Endodermal cell (in vitro differentiated cells): ENCODE measurements around the gene TSC2. TPM values are rescaled to one million over a fixed set of nuclear protein-coding genes. Genes with fewer than 3 reads are reported as not detected.

ENCODE experiments used
- DNase-seq: peaks from one replicate; pipeline ENCODE4 v3.0.0-alpha.2; 2017
- H3K27ac ChIP-seq: 2 replicates; pipeline ENCODE4 v1.5.1; 2013; ENCODE audit warnings: mild to moderate bottlenecking, low read depth, low read length, moderate library complexity
- H3K27me3 ChIP-seq: 2 replicates; pipeline ENCODE4 v1.6.1; 2013; ENCODE audit warnings: mild to moderate bottlenecking, low read length, moderate library complexity; ENCODE audit not compliant: insufficient read depth, control insufficient read depth, poor library complexity, severe bottlenecking
- H3K36me3 ChIP-seq: 2 replicates; pipeline ENCODE4 v1.7.0; 2013; ENCODE audit warnings: mild to moderate bottlenecking, low read length, moderate library complexity; ENCODE audit not compliant: control insufficient read depth, insufficient read depth
- H3K4me1 ChIP-seq: one replicate; pipeline ENCODE4 v1.7.0; 2013; ENCODE audit warnings: low read length; ENCODE audit not compliant: control insufficient read depth, insufficient read depth
- H3K4me3 ChIP-seq: 2 replicates; pipeline ENCODE4 v1.5.1; 2013; ENCODE audit warnings: mild to moderate bottlenecking, low read length, moderate library complexity
- H3K9ac ChIP-seq: 2 replicates; pipeline ENCODE4 v1.6.1; 2013; ENCODE audit warnings: mild to moderate bottlenecking, low read length, moderate library complexity; ENCODE audit not compliant: poor library complexity, severe bottlenecking; ENCODE audit errors: extremely low read depth
- H3K9me3 ChIP-seq: 2 replicates; pipeline ENCODE4 v1.6.1; 2013; ENCODE audit warnings: mild to moderate bottlenecking, low read length, moderate library complexity; ENCODE audit not compliant: control insufficient read depth
- H3K27ac Mint-ChIP-seq: 2 replicates; pipeline ENCODE4 v1.8.0; 2020; ENCODE audit warnings: mixed read lengths
- H3K27me3 Mint-ChIP-seq: 2 replicates; pipeline ENCODE4 v1.8.0; 2021; ENCODE audit warnings: mild to moderate bottlenecking, mixed read lengths; ENCODE audit not compliant: insufficient read depth
- H3K36me3 Mint-ChIP-seq: 2 replicates; pipeline ENCODE4 v1.8.0; 2020; ENCODE audit warnings: low read depth, mixed read lengths
- H3K4me1 Mint-ChIP-seq: 2 replicates; pipeline ENCODE4 v1.8.0; 2020; ENCODE audit warnings: mixed read lengths
- H3K4me3 Mint-ChIP-seq: 2 replicates; pipeline ENCODE4 v1.8.0; 2020; ENCODE audit warnings: mild to moderate bottlenecking, moderate library complexity, mixed read lengths
- H3K9me3 Mint-ChIP-seq: 2 replicates; pipeline ENCODE4 v1.8.0; 2020; ENCODE audit warnings: mild to moderate bottlenecking, mixed read lengths
- WGBS, 2 experiments: methylation state at CpG; one replicate each; pipeline versions ENCODE4 v1.1.5 to v1.1.7; 2013; ENCODE audit warnings: missing lambda C conversion rate in 2 of 2, mixed read lengths in 1 of 2; ENCODE audit not compliant: insufficient coverage in 1 of 2, insufficient read length in 1 of 2; 5-methylcytosine and 5-hydroxymethylcytosine counted together
- total RNA-seq, 2 donors: library from RNA; stranded (reverse); fragmentation: NEBNext Ultra II Directional in 1 of 2; extraction: Animal tissue kit (Norgen Biotek cat#: 25700) in 1 of 2; gene quantifications; 2 replicates in 1 of 2; 3 replicates in 1 of 2; pipeline ENCODE4 v1.2.1, GENCODE V29; 2021
- TF ChIP-seq, protein P1 (sequence below): fragments of 200-600 bp; sonication (generic); conservative IDR thresholded peaks from 2 replicates; pipeline ENCODE4 v1.5.0; 2021; ENCODE audit warnings: antibody characterized with exemption, mild to moderate bottlenecking

TSC2 gene
- total RNA-seq, 2 donors from 2014 or later = 166 to 192 TPM

DNA sequence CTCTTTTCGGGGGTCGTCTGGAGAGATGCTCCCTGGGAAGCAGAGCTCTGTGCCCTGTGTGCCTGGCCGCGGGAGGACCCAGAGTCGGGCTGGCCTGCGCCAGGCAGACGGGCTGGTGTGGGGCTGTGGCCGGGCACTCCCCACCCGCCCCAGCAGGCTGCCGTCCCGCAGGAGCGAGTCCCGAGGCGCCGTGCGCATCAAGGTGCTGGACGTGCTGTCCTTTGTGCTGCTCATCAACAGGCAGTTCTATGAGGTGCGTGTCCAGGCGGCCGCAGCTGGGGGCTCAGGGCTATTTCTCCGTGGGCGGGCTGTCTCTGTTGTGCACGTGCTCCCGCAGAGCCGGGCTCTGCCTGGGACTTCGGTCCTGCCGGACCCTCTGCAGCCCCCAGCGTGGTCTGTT lies 15.0 kb downstream of the TSC2 start:
- Histone ChIP-seq H3K27me3 (no peaks in the 10 kb centered on the region), H3K27ac (no peak overlapping the region), H3K36me3 (peaks cover 16% of the 10 kb centered on the region), H3K4me3 (no peak overlapping the region), H3K9ac (no peak overlapping the region), H3K4me1 (no peaks in the 10 kb centered on the region), H3K9me3 (no peaks in the 10 kb centered on the region)
- H3K27me3 Mint-ChIP-seq = no peaks in the 10 kb centered on the region
- peaks cover 34% of the 10 kb centered on the region for H3K36me3 Mint-ChIP-seq
- TF ChIP-seq, protein P1, sequence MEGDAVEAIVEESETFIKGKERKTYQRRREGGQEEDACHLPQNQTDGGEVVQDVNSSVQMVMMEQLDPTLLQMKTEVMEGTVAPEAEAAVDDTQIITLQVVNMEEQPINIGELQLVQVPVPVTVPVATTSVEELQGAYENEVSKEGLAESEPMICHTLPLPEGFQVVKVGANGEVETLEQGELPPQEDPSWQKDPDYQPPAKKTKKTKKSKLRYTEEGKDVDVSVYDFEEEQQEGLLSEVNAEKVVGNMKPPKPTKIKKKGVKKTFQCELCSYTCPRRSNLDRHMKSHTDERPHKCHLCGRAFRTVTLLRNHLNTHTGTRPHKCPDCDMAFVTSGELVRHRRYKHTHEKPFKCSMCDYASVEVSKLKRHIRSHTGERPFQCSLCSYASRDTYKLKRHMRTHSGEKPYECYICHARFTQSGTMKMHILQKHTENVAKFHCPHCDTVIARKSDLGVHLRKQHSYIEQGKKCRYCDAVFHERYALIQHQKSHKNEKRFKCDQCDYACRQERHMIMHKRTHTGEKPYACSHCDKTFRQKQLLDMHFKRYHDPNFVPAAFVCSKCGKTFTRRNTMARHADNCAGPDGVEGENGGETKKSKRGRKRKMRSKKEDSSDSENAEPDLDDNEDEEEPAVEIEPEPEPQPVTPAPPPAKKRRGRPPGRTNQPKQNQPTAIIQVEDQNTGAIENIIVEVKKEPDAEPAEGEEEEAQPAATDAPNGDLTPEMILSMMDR = no peak
- H3K4me1 Mint-ChIP-seq = peaks cover 4% of the 10 kb centered on the region
- no peaks in the 10 kb centered on the region for H3K9me3 Mint-ChIP-seq
- 94 to 96% methylated on average over 21 to 28 of the region's 28 CpGs for WGBS, 2 experiments
- DNase-seq = no peak
- no peak overlapping the region for H3K4me3 Mint-ChIP-seq
- no peak overlapping the region for H3K27ac Mint-ChIP-seq

DNA sequence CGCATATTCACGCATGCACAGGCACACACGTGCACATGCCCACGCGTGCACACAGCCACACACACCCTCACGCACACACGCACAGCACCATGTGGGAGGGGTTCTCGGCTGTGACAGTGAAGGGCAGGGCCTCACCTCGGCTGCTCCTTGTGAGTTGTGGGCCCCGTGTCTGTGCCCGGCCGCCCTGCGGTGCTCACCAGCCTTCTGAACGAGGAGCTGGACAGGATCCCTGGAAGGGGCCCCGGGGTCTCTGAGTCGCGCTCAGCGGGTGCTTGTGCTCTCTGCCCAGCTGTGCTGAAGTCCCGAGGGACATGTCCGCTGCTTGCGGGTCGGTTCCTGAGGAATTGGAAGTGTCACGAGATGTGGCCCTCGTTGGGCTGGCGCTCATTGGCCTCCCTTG lies 16.1 kb downstream of the TSC2 start:
- H3K27me3 ChIP-seq = no peaks in the 10 kb centered on the region
- peaks cover 16% of the 10 kb centered on the region for H3K36me3 ChIP-seq
- H3K9ac ChIP-seq = no peak overlapping the region
- no peaks in the 10 kb centered on the region for H3K4me1 ChIP-seq
- Mint-ChIP-seq H3K4me1 (no peaks in the 10 kb centered on the region), H3K9me3 (no peaks in the 10 kb centered on the region), H3K27ac (no peak overlapping the region), H3K27me3 (no peaks in the 10 kb centered on the region), H3K4me3 (no peak overlapping the region), H3K36me3 (peaks cover 41% of the 10 kb centered on the region)
- 93 to 97% methylated on average over 22 to 25 of the region's 25 CpGs for WGBS, 2 experiments
- H3K9me3 ChIP-seq = no peaks in the 10 kb centered on the region
- no peak overlapping the region for H3K4me3 ChIP-seq
- H3K27ac ChIP-seq = no peak overlapping the region
- TF ChIP-seq, protein P1 = no peak
- no peak for DNase-seq

DNA sequence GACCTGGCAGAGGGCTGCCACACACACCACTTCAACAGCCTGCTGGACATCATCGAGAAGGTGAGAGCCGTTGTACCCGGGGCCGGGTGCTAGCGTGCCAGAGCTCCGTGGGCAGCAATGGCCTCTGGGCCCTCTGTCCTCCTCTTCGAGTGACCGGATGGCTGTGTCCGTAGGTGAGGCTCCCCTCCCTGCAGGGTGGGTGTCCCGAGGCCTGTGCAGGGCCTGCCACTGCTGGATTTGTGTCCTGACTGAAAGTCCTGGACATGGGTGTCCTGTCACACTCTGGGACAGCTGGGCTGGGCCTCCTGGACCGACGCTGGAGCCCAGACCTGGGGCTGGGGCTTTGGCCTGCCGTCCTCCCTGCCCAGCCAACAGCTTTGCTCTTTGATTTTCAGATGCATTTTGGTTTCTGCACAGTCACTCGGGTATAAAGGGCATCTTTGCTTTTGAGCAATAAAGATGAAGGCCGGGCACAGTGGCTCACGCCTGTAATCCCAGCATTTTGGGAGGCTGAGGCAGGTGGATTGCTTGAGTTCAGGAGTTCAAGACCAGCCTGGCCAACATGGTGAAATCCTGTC lies 16.7 kb downstream of the TSC2 start:
- Histone ChIP-seq H3K4me3 (no peak overlapping the region), H3K27me3 (no peaks in the 10 kb centered on the region), H3K9me3 (no peaks in the 10 kb centered on the region), H3K9ac (no peak overlapping the region), H3K4me1 (no peaks in the 10 kb centered on the region), H3K27ac (no peak overlapping the region), H3K36me3 (peaks cover 16% of the 10 kb centered on the region)
- no peak for DNase-seq
- H3K9me3 Mint-ChIP-seq = no peaks in the 10 kb centered on the region
- H3K4me3 Mint-ChIP-seq = no peak overlapping the region
- no peak overlapping the region for H3K27ac Mint-ChIP-seq
- H3K27me3 Mint-ChIP-seq = no peaks in the 10 kb centered on the region
- TF ChIP-seq, protein P1 = no peak
- H3K36me3 Mint-ChIP-seq = peaks cover 44% of the 10 kb centered on the region
- no peaks in the 10 kb centered on the region for H3K4me1 Mint-ChIP-seq
- 94 to 95% methylated on average over 10 to 16 of the region's 16 CpGs for WGBS, 2 experiments
